H9 (cell line): Measurements from ENCODE around the gene NUDT3. TPM values are rescaled to one million over a fixed set of nuclear protein-coding genes. Genes with fewer than 3 reads are reported as not detected.

Experiments
- DNase-seq: peaks from one replicate; pipeline ENCODE4 v3.0.0-alpha.2; 2017
- H2AFZ ChIP-seq: one replicate; pipeline ENCODE4 v1.6.1; 2013; ENCODE audit warnings: mild to moderate bottlenecking, low read length, control low read depth, moderate library complexity
- H2AK5ac ChIP-seq: 2 replicates; pipeline ENCODE4 v1.6.1; 2013; ENCODE audit warnings: low read length, control low read depth, mixed read lengths; ENCODE audit not compliant: insufficient read length
- H2BK120ac ChIP-seq: one replicate; pipeline ENCODE4 v1.6.1; 2013; ENCODE audit warnings: low read depth, mild to moderate bottlenecking, low read length, control low read depth, inconsistent platforms; ENCODE audit not compliant: poor library complexity, severe bottlenecking
- H2BK12ac ChIP-seq: 2 replicates; pipeline ENCODE4 v1.6.1; 2013; ENCODE audit warnings: low read length, control low read depth, mixed read lengths, low read depth; ENCODE audit not compliant: insufficient read length
- H2BK15ac ChIP-seq: 2 replicates; pipeline ENCODE4 v1.6.1; 2013; ENCODE audit warnings: low read depth, low read length, control low read depth
- H2BK20ac ChIP-seq: one replicate; pipeline ENCODE4 v1.6.1; 2013; ENCODE audit warnings: low read depth, mild to moderate bottlenecking, low read length, control low read depth, inconsistent platforms; ENCODE audit not compliant: poor library complexity, severe bottlenecking
- H2BK5ac ChIP-seq: 2 replicates; pipeline ENCODE4 v1.6.1; 2013; ENCODE audit warnings: low read length, control low read depth, mixed read lengths; ENCODE audit not compliant: insufficient read length
- H3K14ac ChIP-seq: 2 replicates; pipeline ENCODE4 v1.6.1; 2013; ENCODE audit warnings: low read length, control low read depth; ENCODE audit not compliant: insufficient read depth
- H3K18ac ChIP-seq: 2 replicates; pipeline ENCODE4 v1.6.1; 2013; ENCODE audit warnings: low read depth, mild to moderate bottlenecking, mixed read lengths, low read length, control low read depth; ENCODE audit not compliant: insufficient read length
- H3K23ac ChIP-seq: 2 replicates; pipeline ENCODE4 v1.6.1; 2013; ENCODE audit warnings: low read length, control low read depth, mixed read lengths, low read depth; ENCODE audit not compliant: insufficient read length
- H3K23me2 ChIP-seq: 2 replicates; pipeline ENCODE4 v1.6.1; 2013; ENCODE audit warnings: low read depth, mild to moderate bottlenecking, mixed read lengths, low read length, control low read depth; ENCODE audit not compliant: insufficient read length, poor library complexity, severe bottlenecking
- H3K27ac ChIP-seq: 2 replicates; pipeline ENCODE4 v1.5.1; 2013; ENCODE audit warnings: low read length, control low read depth, mixed read lengths, low read depth; ENCODE audit not compliant: insufficient read length
- H3K27me3 ChIP-seq: 2 replicates; pipeline ENCODE4 v1.6.1; 2013; ENCODE audit warnings: low read length, control low read depth, inconsistent platforms; ENCODE audit not compliant: insufficient read depth
- H3K4ac ChIP-seq: 2 replicates; pipeline ENCODE4 v1.6.1; 2013; ENCODE audit warnings: low read depth, mild to moderate bottlenecking, control low read depth, inconsistent platforms, low read length, moderate library complexity
- H3K4me1 ChIP-seq: 2 replicates; pipeline ENCODE4 v1.6.1; 2013; ENCODE audit warnings: low read length, control low read depth, inconsistent platforms; ENCODE audit not compliant: insufficient read depth
- H3K4me2 ChIP-seq: 2 replicates; pipeline ENCODE4 v1.6.1; 2013; ENCODE audit warnings: low read length, control low read depth, mixed read lengths; ENCODE audit not compliant: insufficient read length, insufficient read depth
- H3K56ac ChIP-seq: 2 replicates; pipeline ENCODE4 v1.6.1; 2013; ENCODE audit warnings: low read depth, mild to moderate bottlenecking, mixed read lengths, low read length, control low read depth; ENCODE audit not compliant: insufficient read length
- H3K79me1 ChIP-seq: 2 replicates; pipeline ENCODE4 v1.6.1; 2013; ENCODE audit warnings: low read depth, mild to moderate bottlenecking, moderate library complexity, low read length, control low read depth, inconsistent platforms; ENCODE audit not compliant: insufficient read depth, poor library complexity, severe bottlenecking
- H3K79me2 ChIP-seq: 2 replicates; pipeline ENCODE4 v1.6.1; 2013; ENCODE audit warnings: low read length, control low read depth, inconsistent platforms; ENCODE audit not compliant: insufficient read depth
- H3K9ac ChIP-seq: 2 replicates; pipeline ENCODE4 v1.6.1; 2013; ENCODE audit warnings: low read length, control low read depth, mixed read lengths; ENCODE audit not compliant: insufficient read length; ENCODE audit errors: extremely low read depth
- H3K9me3 ChIP-seq: one replicate; pipeline ENCODE4 v1.6.1; 2013; ENCODE audit warnings: low read depth, low read length, inconsistent platforms; ENCODE audit not compliant: control insufficient read depth
- H3T11ph ChIP-seq: one replicate; pipeline ENCODE4 v1.6.1; 2013; ENCODE audit warnings: mild to moderate bottlenecking, low read length, control low read depth, inconsistent platforms
- H4K20me1 ChIP-seq: one replicate; pipeline ENCODE4 v1.6.1; 2013; ENCODE audit not compliant: control insufficient read depth, insufficient read length, insufficient read depth
- H4K5ac ChIP-seq: 2 replicates; pipeline ENCODE4 v1.6.1; 2013; ENCODE audit warnings: low read depth, mild to moderate bottlenecking, mixed read lengths, low read length, control low read depth; ENCODE audit not compliant: insufficient read length
- H4K8ac ChIP-seq: replicated peaks from 2 replicates; pipeline ENCODE4 v1.6.1; 2013; ENCODE audit warnings: low read length, control low read depth, mixed read lengths, low read depth; ENCODE audit not compliant: insufficient read length
- H4K91ac ChIP-seq: 2 replicates; pipeline ENCODE4 v1.6.1; 2013; ENCODE audit warnings: low read depth, mild to moderate bottlenecking, moderate library complexity, mixed read lengths, low read length, control low read depth; ENCODE audit not compliant: insufficient read length
- H3K27ac Mint-ChIP-seq, 3 experiments: 2 replicates in 2 of 3; 3 replicates in 1 of 3; pipeline ENCODE4 v1.8.0; 2020 to 2021; ENCODE audit warnings: mixed read lengths in 3 of 3, mild to moderate bottlenecking in 1 of 3, moderate library complexity in 1 of 3
- H3K27me3 Mint-ChIP-seq: 2 replicates; pipeline ENCODE4 v1.8.0; 2021; ENCODE audit warnings: low read depth, mild to moderate bottlenecking, moderate library complexity, mixed read lengths
- H3K36me3 Mint-ChIP-seq, 3 experiments: 2 replicates in 2 of 3; 3 replicates in 1 of 3; pipeline ENCODE4 v1.8.0; 2020 to 2021; ENCODE audit warnings: low read depth in 3 of 3, mixed read lengths in 3 of 3; ENCODE audit not compliant: insufficient read depth in 1 of 3
- H3K4me1 Mint-ChIP-seq, 2 experiments: 2 replicates each; pipeline ENCODE4 v1.8.0; 2020; ENCODE audit warnings: mixed read lengths in 2 of 2
- H3K4me3 Mint-ChIP-seq, 2 experiments: 2 replicates in 1 of 2; 3 replicates in 1 of 2; pipeline ENCODE4 v1.8.0; 2020 to 2021; ENCODE audit warnings: mild to moderate bottlenecking in 2 of 2, mixed read lengths in 2 of 2, moderate library complexity in 1 of 2
- H3K9me3 Mint-ChIP-seq, 2 experiments: 2 replicates in 1 of 2; 3 replicates in 1 of 2; pipeline ENCODE4 v1.8.0; 2020; ENCODE audit warnings: mild to moderate bottlenecking in 2 of 2, mixed read lengths in 2 of 2, moderate library complexity in 1 of 2
- WGBS: extraction: QIAGEN DNeasy Blood & Tissue Kit; methylation state at CpG from one replicate; pipeline ENCODE4 v1.1.7; 2013; ENCODE audit warnings: missing lambda C conversion rate, low lambda C conversion rate, mixed read lengths; ENCODE audit not compliant: insufficient read length; ENCODE audit errors: extremely low coverage; 5-methylcytosine and 5-hydroxymethylcytosine counted together
- total RNA-seq: library from RNA; stranded (reverse); gene quantifications from 2 replicates; pipeline ENCODE4 v1.2.1, GENCODE V29; 2021
- TF ChIP-seq, protein P1 (sequence below): fragments of 200-600 bp; sonication (generic); conservative IDR thresholded peaks from 3 replicates; pipeline ENCODE4 v1.8.0; 2021; ENCODE audit warnings: antibody characterized with exemption, mild to moderate bottlenecking

Gene NUDT3
- total RNA-seq, 1 experiment from 2014 or later: 23.6 TPM

DNA sequence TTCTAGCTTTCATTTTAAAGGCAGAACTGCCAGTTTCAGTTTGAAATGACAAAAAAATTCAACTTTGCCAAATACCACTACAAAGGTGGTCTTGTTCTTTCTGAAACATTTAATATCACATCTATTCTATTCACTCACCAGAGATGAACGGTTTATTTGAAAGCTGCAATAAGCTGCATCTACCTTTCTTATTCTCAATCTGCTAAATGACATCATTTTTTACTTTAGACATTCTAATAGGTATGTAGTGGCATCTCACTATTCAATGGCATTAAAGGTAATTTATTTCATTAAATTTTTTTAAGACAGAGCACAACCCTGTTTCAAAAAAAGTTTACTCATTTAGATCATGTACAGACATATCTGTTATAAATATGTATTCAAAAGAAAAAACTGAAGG lies 77.2 kb downstream of the NUDT3 start:
- Histone ChIP-seq H2BK20ac (no peak overlapping the region), H2AK5ac (no peak overlapping the region), H3K23me2 (no peaks in the 10 kb centered on the region), H3K4me2 (no peak overlapping the region), H3K4me1 (peaks cover 5% of the 10 kb centered on the region; the same call in 1 of the 2 replicates), H2BK120ac (no peak overlapping the region), H2BK15ac (no peak overlapping the region), H3K4ac (no peak overlapping the region), H4K5ac (no peak overlapping the region), H3T11ph (no peak overlapping the region), H3K9ac (no peak overlapping the region), H2BK5ac (no peak overlapping the region), H2AFZ (no peak overlapping the region), H3K27ac (no peak overlapping the region), H3K79me2 (no peaks in the 10 kb centered on the region), H3K27me3 (no peaks in the 10 kb centered on the region), H3K18ac (no peak overlapping the region), H4K20me1 (no peaks in the 10 kb centered on the region), H4K8ac (no peak overlapping the region), H3K14ac (no peak overlapping the region), H3K56ac (no peak overlapping the region), H3K79me1 (no peaks in the 10 kb centered on the region), H2BK12ac (no peak overlapping the region), H3K9me3 (no peaks in the 10 kb centered on the region), H3K23ac (no peak overlapping the region), H4K91ac (no peak overlapping the region)
- H3K36me3 Mint-ChIP-seq: no peaks in the 10 kb centered on the region
- no peaks in the 10 kb centered on the region for H3K27me3 Mint-ChIP-seq
- H3K9me3 Mint-ChIP-seq: no peaks in the 10 kb centered on the region
- no peak overlapping the region for H3K27ac Mint-ChIP-seq
- TF ChIP-seq, protein P1, sequence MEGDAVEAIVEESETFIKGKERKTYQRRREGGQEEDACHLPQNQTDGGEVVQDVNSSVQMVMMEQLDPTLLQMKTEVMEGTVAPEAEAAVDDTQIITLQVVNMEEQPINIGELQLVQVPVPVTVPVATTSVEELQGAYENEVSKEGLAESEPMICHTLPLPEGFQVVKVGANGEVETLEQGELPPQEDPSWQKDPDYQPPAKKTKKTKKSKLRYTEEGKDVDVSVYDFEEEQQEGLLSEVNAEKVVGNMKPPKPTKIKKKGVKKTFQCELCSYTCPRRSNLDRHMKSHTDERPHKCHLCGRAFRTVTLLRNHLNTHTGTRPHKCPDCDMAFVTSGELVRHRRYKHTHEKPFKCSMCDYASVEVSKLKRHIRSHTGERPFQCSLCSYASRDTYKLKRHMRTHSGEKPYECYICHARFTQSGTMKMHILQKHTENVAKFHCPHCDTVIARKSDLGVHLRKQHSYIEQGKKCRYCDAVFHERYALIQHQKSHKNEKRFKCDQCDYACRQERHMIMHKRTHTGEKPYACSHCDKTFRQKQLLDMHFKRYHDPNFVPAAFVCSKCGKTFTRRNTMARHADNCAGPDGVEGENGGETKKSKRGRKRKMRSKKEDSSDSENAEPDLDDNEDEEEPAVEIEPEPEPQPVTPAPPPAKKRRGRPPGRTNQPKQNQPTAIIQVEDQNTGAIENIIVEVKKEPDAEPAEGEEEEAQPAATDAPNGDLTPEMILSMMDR: no peak
- no peak overlapping the region for H3K4me3 Mint-ChIP-seq
- H3K4me1 Mint-ChIP-seq: peaks cover 22 to 30% of the 10 kb centered on the region in 2 experiments
- DNase-seq: no peak
- WGBS: no CpG with 5 or more reads among the region's 1 CpG
